H1 (cell line): ENCODE measurements around the gene SMARCB1. TPM values are rescaled to one million over a fixed set of nuclear protein-coding genes. Genes with fewer than 3 reads are reported as not detected.

ENCODE experiments used
- CTCF ChIA-PET: fragments of 300-600 bp; sonication (Branson Sonifier 250); formaldehyde crosslinking; loops from one replicate; lab custom pipeline; 2021; ENCODE audit not compliant: partially characterized antibody; lab: Charles Lee
- POLR2A ChIA-PET: fragments of 300-600 bp; sonication (Branson Sonifier 250); formaldehyde crosslinking; loops from one replicate; lab custom pipeline; 2021; ENCODE audit warnings: inconsistent platforms; ENCODE audit not compliant: partially characterized antibody; lab: Charles Lee
- DNase-seq, 2 experiments: peaks; one replicate each; pipeline versions ENCODE4 v3.0.0 to v3.0.0-alpha.2; 2010 to 2022; ENCODE audit warnings: low spot score in 2 of 2, low read depth in 1 of 2, mixed read lengths in 1 of 2
- FAIRE-seq: peaks from 2 replicates; lab custom pipeline; 2011; peaks lifted over from hg19 to GRCh38; lab: Jason Lieb, UNC
- H2AFZ ChIP-seq: 2 replicates; pipeline ENCODE4 v1.8.1; 2012; ENCODE audit warnings: low read length, inconsistent platforms
- H2AK5ac ChIP-seq: 2 replicates; pipeline ENCODE4 v1.6.1; 2013; ENCODE audit warnings: low read depth, low read length
- H2BK120ac ChIP-seq: replicated peaks from 2 replicates; pipeline ENCODE3; 2013; ENCODE audit warnings: low read depth, low read length, inconsistent platforms
- H2BK12ac ChIP-seq: 2 replicates; pipeline ENCODE4 v1.6.1; 2013; ENCODE audit warnings: low read depth, low read length
- H2BK15ac ChIP-seq: 2 replicates; pipeline ENCODE4 v1.6.1; 2013; ENCODE audit warnings: low read length
- H2BK20ac ChIP-seq: 2 replicates; pipeline ENCODE4 v1.6.1; 2013; ENCODE audit warnings: low read length
- H2BK5ac ChIP-seq: 2 replicates; pipeline ENCODE4 v1.6.1; 2013; ENCODE audit warnings: low read depth, low read length
- H3K14ac ChIP-seq: 2 replicates; pipeline ENCODE4 v1.6.1; 2013; ENCODE audit warnings: inconsistent platforms; ENCODE audit not compliant: insufficient read length
- H3K18ac ChIP-seq: 2 replicates; pipeline ENCODE4 v1.6.1; 2013; ENCODE audit warnings: low read length; ENCODE audit errors: extremely low read depth
- H3K23ac ChIP-seq: 2 replicates; pipeline ENCODE4 v1.6.1; 2013; ENCODE audit warnings: inconsistent platforms; ENCODE audit not compliant: insufficient read length
- H3K23me2 ChIP-seq: 2 replicates; pipeline ENCODE4 v1.6.1; 2013; ENCODE audit warnings: low read depth, low read length
- H3K27ac ChIP-seq: 2 replicates; pipeline ENCODE4 v1.6.1; 2011; ENCODE audit warnings: low read depth, low read length, inconsistent platforms
- H3K27me3 ChIP-seq, 4 experiments: replicated peaks in 1 of 4; 1 replicate in 1 of 4; 2 replicates in 3 of 4; pipeline versions ENCODE4 v1.6.1 to v1.8.1; 2011 to 2013; ENCODE audit warnings: low read length in 3 of 4, mild to moderate bottlenecking in 3 of 4, inconsistent platforms in 2 of 4, mixed read lengths in 2 of 4, moderate library complexity in 1 of 4; ENCODE audit not compliant: control insufficient read depth in 3 of 4, insufficient read depth in 3 of 4; ENCODE audit errors: extremely low read depth in 1 of 4
- H3K36me3 ChIP-seq, 4 experiments: 2 replicates each; pipeline versions ENCODE4 v1.6.1 to v1.8.1; 2011 to 2013; ENCODE audit warnings: mild to moderate bottlenecking in 4 of 4, low read length in 3 of 4, moderate library complexity in 2 of 4, control low read depth in 1 of 4, inconsistent platforms in 1 of 4; ENCODE audit not compliant: insufficient read depth in 4 of 4, control insufficient read depth in 2 of 4
- H3K4ac ChIP-seq: replicated peaks from 2 replicates; pipeline ENCODE3; 2013; ENCODE audit warnings: low read length, low read depth, mixed read lengths, inconsistent platforms; ENCODE audit not compliant: insufficient read length
- H3K4me1 ChIP-seq, 4 experiments: replicated peaks in 1 of 4; 1 replicate in 1 of 4; 2 replicates in 3 of 4; pipeline versions ENCODE4 v1.6.1 to v1.8.1; 2011 to 2013; ENCODE audit warnings: low read length in 3 of 4, inconsistent platforms in 2 of 4, mixed read lengths in 1 of 4; ENCODE audit not compliant: insufficient read depth in 4 of 4, control insufficient read depth in 3 of 4
- H3K4me2 ChIP-seq, 2 experiments: 2 replicates each; pipeline versions ENCODE4 v1.6.1 to v1.8.1; 2011 to 2013; ENCODE audit warnings: low read depth in 2 of 2, low read length in 2 of 2, control low read depth in 1 of 2, inconsistent platforms in 1 of 2, mild to moderate bottlenecking in 1 of 2; ENCODE audit not compliant: insufficient read depth in 1 of 2
- H3K4me3 ChIP-seq, 4 experiments: fragments of 200-600, 300-600 bp in 1 of 4; sonication (generic), shearing (Covaris generic), sonication (Bioruptor Twin) in 1 of 4; 2 replicates each; pipeline versions ENCODE4 v1.5.1 to v1.8.1; 2011 to 2016; ENCODE audit warnings: low read length in 4 of 4, low read depth in 3 of 4, control low read depth in 2 of 4, inconsistent platforms in 2 of 4, mild to moderate bottlenecking in 2 of 4, mixed read lengths in 1 of 4, moderate library complexity in 1 of 4; ENCODE audit not compliant: insufficient read depth in 2 of 4; ENCODE audit errors: extremely low read depth in 1 of 4
- H3K56ac ChIP-seq: replicated peaks from 2 replicates; pipeline ENCODE3; 2013; ENCODE audit warnings: low read depth, mild to moderate bottlenecking, mixed read lengths, low read length, inconsistent platforms; ENCODE audit not compliant: insufficient read length
- H3K79me1 ChIP-seq: 2 replicates; pipeline ENCODE4 v1.6.1; 2013; ENCODE audit warnings: low read depth, low read length, control low read depth
- H3K79me2 ChIP-seq, 2 experiments: 2 replicates each; pipeline versions ENCODE4 v1.6.1 to v1.8.1; 2012 to 2013; ENCODE audit warnings: low read length in 2 of 2, mild to moderate bottlenecking in 2 of 2, inconsistent platforms in 1 of 2; ENCODE audit not compliant: insufficient read depth in 2 of 2, control insufficient read depth in 1 of 2
- H3K9ac ChIP-seq, 4 experiments: replicated peaks in 1 of 4; 1 replicate in 1 of 4; 2 replicates in 3 of 4; pipeline versions ENCODE4 v1.6.1 to v1.8.1; 2011 to 2013; ENCODE audit warnings: low read depth in 3 of 4, low read length in 3 of 4, control low read depth in 2 of 4, mild to moderate bottlenecking in 2 of 4, moderate library complexity in 2 of 4, inconsistent platforms in 1 of 4; ENCODE audit errors: extremely low read depth in 1 of 4
- H3K9me3 ChIP-seq, 2 experiments: 2 replicates each; pipeline versions ENCODE4 v1.6.1 to v1.8.1; 2012 to 2013; ENCODE audit warnings: mild to moderate bottlenecking in 2 of 2, moderate library complexity in 2 of 2, control low read depth in 1 of 2, inconsistent platforms in 1 of 2, low read depth in 1 of 2, low read length in 1 of 2, mixed read lengths in 1 of 2; ENCODE audit not compliant: insufficient read depth in 2 of 2
- H4K20me1 ChIP-seq, 2 experiments: replicated peaks in 1 of 2; 2 replicates each; pipeline versions ENCODE3 to v1.8.1; 2011 to 2013; ENCODE audit warnings: inconsistent platforms in 2 of 2, low read length in 2 of 2, mild to moderate bottlenecking in 1 of 2; ENCODE audit not compliant: insufficient read depth in 2 of 2, control insufficient read depth in 1 of 2
- H4K5ac ChIP-seq: 2 replicates; pipeline ENCODE4 v1.6.1; 2013; ENCODE audit warnings: low read length, low read depth, mixed read lengths, inconsistent platforms; ENCODE audit not compliant: insufficient read length
- H4K8ac ChIP-seq: 2 replicates; pipeline ENCODE4 v1.8.0; 2013; ENCODE audit warnings: mild to moderate bottlenecking, moderate library complexity, low read length, inconsistent platforms; ENCODE audit not compliant: insufficient read depth; ENCODE audit errors: extremely low read depth
- H4K91ac ChIP-seq: replicated peaks from 2 replicates; pipeline ENCODE3; 2013; ENCODE audit warnings: low read length, mixed read lengths, inconsistent platforms; ENCODE audit not compliant: insufficient read length
- BACH1 ChIP-seq: IDR thresholded peaks from 2 replicates; pipeline ENCODE4 v1.6.1; 2012; ENCODE audit warnings: low read length, improper control_type of control experiment
- BRCA1 ChIP-seq: IDR thresholded peaks from 2 replicates; pipeline ENCODE4 v1.6.1; 2012; ENCODE audit warnings: low read depth, low read length, improper control_type of control experiment
- CBX5 ChIP-seq: fragments of 300-800, 300-1000 bp; sonication (generic); IDR thresholded peaks from 2 replicates; pipeline ENCODE4 v1.7.1; 2016; ENCODE audit warnings: antibody characterized with exemption, low read length, low read depth
- FOSL1 ChIP-seq: IDR thresholded peaks from 2 replicates; pipeline ENCODE4 v1.6.1; 2011; ENCODE audit warnings: mild to moderate bottlenecking, low read depth, low read length, moderate library complexity; ENCODE audit not compliant: insufficient read depth
- GTF2F1 ChIP-seq: IDR thresholded peaks from 2 replicates; pipeline ENCODE4 v1.6.1; 2012; ENCODE audit warnings: low read depth, low read length, improper control_type of control experiment, borderline replicate concordance
- HDAC2 ChIP-seq, 2 experiments: fragments of 300-600 bp in 1 of 2; sonication (generic) in 1 of 2; IDR thresholded peaks; 2 replicates each; pipeline ENCODE4 v1.6.1; 2011 to 2012; ENCODE audit warnings: low read depth in 2 of 2, low read length in 2 of 2, mild to moderate bottlenecking in 2 of 2, moderate library complexity in 2 of 2, borderline replicate concordance in 1 of 2, inconsistent platforms in 1 of 2
- HDAC6 ChIP-seq: IDR thresholded peaks from one replicate; pipeline ENCODE4 v1.7.1; 2012; ENCODE audit warnings: low read depth, mild to moderate bottlenecking, inconsistent platforms, low read length, moderate library complexity
- RFX5 ChIP-seq: IDR thresholded peaks from 2 replicates; pipeline ENCODE4 v1.6.1; 2011; ENCODE audit warnings: low read depth, low read length, improper control_type of control experiment, borderline replicate concordance
- SP1 ChIP-seq: IDR thresholded peaks from 2 replicates; pipeline ENCODE4 v1.6.1; 2011; ENCODE audit warnings: low read depth, low read length
- ZNF274 ChIP-seq: IDR thresholded peaks from 2 replicates; pipeline ENCODE4 v1.7.0; 2012; ENCODE audit warnings: low read length, borderline replicate concordance; ENCODE audit errors: extremely low read depth
- WGBS, 2 experiments: shearing (Covaris generic) in 1 of 2; methylation state at CpG; one replicate each; pipeline versions ENCODE4 v1.1.6 to v1.1.7; 2013 to 2015; ENCODE audit warnings: low lambda C conversion rate in 2 of 2, mixed read lengths in 2 of 2, inconsistent platforms in 1 of 2, low coverage in 1 of 2, missing lambda C conversion rate in 1 of 2; ENCODE audit not compliant: insufficient replicate concordance in 2 of 2, insufficient coverage in 1 of 2, insufficient read length in 1 of 2; ENCODE audit errors: extremely low coverage in 1 of 2, missing lambda C conversion rate in 1 of 2; 5-methylcytosine and 5-hydroxymethylcytosine counted together
- polyA plus RNA-seq, 7 experiments: library from polyadenylated mRNA; depleted of rRNA in 3 of 7; stranded (reverse) in 5 of 7; unstranded in 2 of 7; fragments of >200 nt in 5 of 7; fragments of 200-250 nt in 2 of 7; gene quantifications; 1 replicate in 5 of 7; 2 replicates in 1 of 7; 4 replicates in 1 of 7; pipeline versions ENCODE4 v1.2.1 to v1.2.3, GENCODE V29; 2011 to 2013; ENCODE audit warnings: missing spikeins in 2 of 7, mixed read lengths in 2 of 7
- total RNA-seq: library from RNA; stranded (reverse); fragmentation: NEBNext Ultra II Directional; extraction: Animal tissue kit (Norgen Biotek cat#: 25700); gene quantifications from 2 replicates; pipeline ENCODE4 v1.2.1, GENCODE V29; 2021
- TF ChIP-seq, protein P1 (sequence below): IDR thresholded peaks from 2 replicates; pipeline ENCODE4 v1.6.1; 2012; ENCODE audit warnings: low read length, inconsistent platforms

The SMARCB1 gene
- total and polyA plus RNA-seq, 2 of the 8 experiments (the other 6 are each of a cell fraction or from before 2014, with no cell fraction given): 116 to 145 TPM

DNA sequence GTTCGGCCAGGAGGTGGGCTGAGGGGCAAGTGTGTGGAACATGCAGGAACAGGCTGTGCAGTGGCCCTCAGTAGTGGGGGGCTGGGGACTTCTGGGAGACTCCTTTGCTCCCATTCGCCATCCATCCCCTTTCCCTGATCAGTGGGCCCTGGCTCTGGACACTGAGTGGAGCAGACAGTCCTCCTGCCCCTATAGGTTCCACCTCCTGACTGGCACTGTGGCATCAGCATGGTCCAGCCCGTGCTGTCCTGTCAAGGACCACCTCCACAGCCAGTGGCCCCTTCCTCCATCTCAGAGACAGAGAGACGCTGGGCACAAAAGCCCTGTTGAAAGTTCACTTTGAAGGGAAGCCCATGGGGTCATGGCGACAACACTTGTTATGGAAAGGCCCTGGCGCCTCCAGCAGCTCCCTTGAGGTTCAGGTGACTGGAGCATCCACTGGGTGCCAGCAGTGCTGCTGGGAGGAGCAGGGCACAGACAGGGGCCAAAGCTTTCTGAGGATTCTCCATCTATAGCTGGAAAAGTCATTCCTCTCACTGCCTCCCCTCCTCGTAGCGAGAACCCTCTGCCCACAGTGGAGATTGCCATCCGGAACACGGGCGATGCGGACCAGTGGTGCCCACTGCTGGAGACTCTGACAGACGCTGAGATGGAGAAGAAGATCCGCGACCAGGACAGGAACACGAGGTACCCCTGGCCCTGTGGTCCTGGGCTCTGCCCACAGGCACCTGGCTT lies 46.4 kb downstream of the SMARCB1 start:
- Histone ChIP-seq H3K9me3 (no peaks in the 10 kb centered on the region), H3K4me2 (no peak overlapping the region), H2BK5ac (no peak overlapping the region), H3K23me2 (peaks cover 3% of the 10 kb centered on the region; the same call in 1 of the 2 replicates), H4K5ac (no peak overlapping the region), H3K23ac (no peak overlapping the region), H2BK15ac (no peak overlapping the region), H3K4ac (no peak overlapping the region), H3K36me3 (peaks cover 0 to 27% (median 9%) of the 10 kb centered on the region in 4 experiments; a peak in 4 of 8 replicates), H3K56ac (no peak overlapping the region), H3K4me1 (peaks cover 0 to 8% (median 5%) of the 10 kb centered on the region in 4 experiments; a peak in 5 of 7 replicates), H4K91ac (no peak overlapping the region), H4K20me1 (peaks cover 6 to 27% of the 10 kb centered on the region in 2 experiments), H2AFZ (no peak overlapping the region), H3K79me1 (peaks cover 4% of the 10 kb centered on the region; the same call in 1 of the 2 replicates), H3K27me3 (no peaks in the 10 kb centered on the region; a peak in 1 of 7 replicates), H4K8ac (no peak overlapping the region), H3K9ac (no peak overlapping the region), H2BK12ac (no peak overlapping the region), H3K18ac (no peak overlapping the region), H2BK120ac (no peak overlapping the region), H3K79me2 (no peaks in the 10 kb centered on the region; a peak in 1 of 4 replicates), H2AK5ac (no peak overlapping the region), H3K27ac (no peak overlapping the region), H3K4me3 (no peak overlapping the region), H3K14ac (no peak overlapping the region), H2BK20ac (no peak overlapping the region)
- FAIRE-seq (no peak), DNase-seq (no peak)
- ChIA-PET CTCF (interaction anchor here (0.6 kb wide), 1 partner anchor 17 kb away, joined by 3 read pairs; no protein-coding TSS in a partner anchor), POLR2A (no interaction called here)
- WGBS, 2 experiments: 92% methylated on average over 16 of the region's 16 CpGs; no CpG with 5 or more reads in 1 of the 2 experiments
- TF ChIP-seq RFX5: no peak
- TF ChIP-seq GTF2F1: no peak
- TF ChIP-seq SP1: no peak
- no peak for TF ChIP-seq HDAC6
- TF ChIP-seq HDAC2 (IDR thresholded peaks at IDR 0.05; ENCODE audit: borderline replicate concordance in 1 of 2, low read depth in 2 of 2, low read length in 2 of 2): no peak
- TF ChIP-seq BRCA1: no peak
- TF ChIP-seq, protein P1, sequence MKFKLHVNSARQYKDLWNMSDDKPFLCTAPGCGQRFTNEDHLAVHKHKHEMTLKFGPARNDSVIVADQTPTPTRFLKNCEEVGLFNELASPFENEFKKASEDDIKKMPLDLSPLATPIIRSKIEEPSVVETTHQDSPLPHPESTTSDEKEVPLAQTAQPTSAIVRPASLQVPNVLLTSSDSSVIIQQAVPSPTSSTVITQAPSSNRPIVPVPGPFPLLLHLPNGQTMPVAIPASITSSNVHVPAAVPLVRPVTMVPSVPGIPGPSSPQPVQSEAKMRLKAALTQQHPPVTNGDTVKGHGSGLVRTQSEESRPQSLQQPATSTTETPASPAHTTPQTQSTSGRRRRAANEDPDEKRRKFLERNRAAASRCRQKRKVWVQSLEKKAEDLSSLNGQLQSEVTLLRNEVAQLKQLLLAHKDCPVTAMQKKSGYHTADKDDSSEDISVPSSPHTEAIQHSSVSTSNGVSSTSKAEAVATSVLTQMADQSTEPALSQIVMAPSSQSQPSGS: no peak
- no peak for TF ChIP-seq FOSL1
- TF ChIP-seq BACH1: no peak
- no peak for TF ChIP-seq ZNF274
- no peak for TF ChIP-seq CBX5
